Calu3 (cell line): ENCODE data around the gene PLXNA1. TPM values are rescaled to one million over a fixed set of nuclear protein-coding genes. Genes with fewer than 3 reads are reported as not detected.

Experiments
- BruUV-seq: library from RNA; stranded (reverse); fragments of 400-500 nt; replicated peaks from 2 replicates; lab custom pipeline; 2021; lab: Mats Ljungman, UMichigan
- CTCF ChIA-PET: fragments of 300-600 bp; sonication (Branson Sonifier 250); formaldehyde crosslinking; loops from one replicate; lab custom pipeline; 2022; ENCODE audit warnings: antibody characterized with exemption; lab: Charles Lee
- DNase-seq: peaks from one replicate; pipeline ENCODE4 v3.0.0; 2022
- H3K27ac Mint-ChIP-seq: one replicate; pipeline ENCODE4 v1.8.0; 2022; ENCODE audit warnings: mixed read lengths; ENCODE audit not compliant: unreplicated experiment
- H3K27me3 Mint-ChIP-seq: one replicate; pipeline ENCODE4 v1.8.0; 2022; ENCODE audit warnings: mixed read lengths; ENCODE audit not compliant: unreplicated experiment
- H3K36me3 Mint-ChIP-seq: one replicate; pipeline ENCODE4 v1.8.0; 2022; ENCODE audit warnings: mild to moderate bottlenecking, moderate library complexity, mixed read lengths; ENCODE audit not compliant: insufficient read depth, unreplicated experiment
- H3K4me1 Mint-ChIP-seq: one replicate; pipeline ENCODE4 v1.8.0; 2022; ENCODE audit warnings: mild to moderate bottlenecking, low read depth, mixed read lengths; ENCODE audit not compliant: unreplicated experiment
- H3K4me3 Mint-ChIP-seq: one replicate; pipeline ENCODE4 v1.8.0; 2022; ENCODE audit warnings: mild to moderate bottlenecking, low read depth, moderate library complexity, mixed read lengths; ENCODE audit not compliant: unreplicated experiment
- H3K9me3 Mint-ChIP-seq: one replicate; pipeline ENCODE4 v1.8.0; 2022; ENCODE audit warnings: low read depth, mixed read lengths; ENCODE audit not compliant: unreplicated experiment
- CTCF ChIP-seq: fragments of 200-600 bp; IDR thresholded peaks from one replicate; pipeline ENCODE4 v1.8.0; 2022; ENCODE audit warnings: antibody characterized with exemption; ENCODE audit not compliant: unreplicated experiment
- intact Hi-C: fragments of 100-400 bp; cut with micrococcal nuclease; formaldehyde crosslinking; loops from one replicate; pipeline ENCODE4 v1.10.0; 2022; ENCODE audit not compliant: unreplicated experiment
- total RNA-seq: library from RNA; stranded (reverse); gene quantifications from 2 replicates; pipeline ENCODE4 v1.2.3, GENCODE V29; 2022

Gene PLXNA1
- total RNA-seq, 1 experiment from 2014 or later = 84.3 TPM

- Mint-ChIP-seq H3K36me3 (peaks cover 20% of the 10 kb centered on the region), H3K4me3 (no peak overlapping the region), H3K9me3 (no peaks in the 10 kb centered on the region), H3K4me1 (peaks cover 3% of the 10 kb centered on the region), H3K27me3 (no peaks in the 10 kb centered on the region), H3K27ac (no peak overlapping the region)
- BruUV-seq = no TSS peak
- CTCF ChIA-PET = no interaction called here
- intact Hi-C loops = no loop called here
- no peak for DNase-seq
- TF ChIP-seq CTCF = no peak
Measured at GRCh38 chr3:126992776-126993175, 9.9 kb downstream of the PLXNA1 start.

- H3K4me3 Mint-ChIP-seq = no peak overlapping the region
- H3K27ac Mint-ChIP-seq = no peak overlapping the region
- DNase-seq = no peak
- intact Hi-C loops = no loop called here
- BruUV-seq = no TSS peak
- TF ChIP-seq CTCF = no peak
- H3K9me3 Mint-ChIP-seq = no peaks in the 10 kb centered on the region
- H3K36me3 Mint-ChIP-seq = peaks cover 21% of the 10 kb centered on the region
- no peaks in the 10 kb centered on the region for H3K27me3 Mint-ChIP-seq
- CTCF ChIA-PET = no interaction called here
- peaks cover 10% of the 10 kb centered on the region for H3K4me1 Mint-ChIP-seq
Measured at GRCh38 chr3:126993436-126993835, 10.5 kb downstream of the PLXNA1 start.

GRCh38 chr3:126994661-126995245, 11.8 kb downstream of the PLXNA1 start:
- Mint-ChIP-seq H3K36me3 (peaks cover 23% of the 10 kb centered on the region), H3K4me1 (peaks cover 23% of the 10 kb centered on the region), H3K27me3 (no peaks in the 10 kb centered on the region), H3K27ac (no peak overlapping the region), H3K9me3 (no peaks in the 10 kb centered on the region), H3K4me3 (no peak overlapping the region)
- BruUV-seq = no TSS peak
- intact Hi-C loops = no loop called here
- TF ChIP-seq CTCF = no peak
- DNase-seq = no peak
- CTCF ChIA-PET = no interaction called here

- CTCF ChIA-PET = no interaction called here
- H3K4me1 Mint-ChIP-seq = peaks cover 25% of the 10 kb centered on the region
- H3K36me3 Mint-ChIP-seq = peaks cover 23% of the 10 kb centered on the region
- no peak overlapping the region for H3K4me3 Mint-ChIP-seq
- TF ChIP-seq CTCF = no peak
- H3K27me3 Mint-ChIP-seq = no peaks in the 10 kb centered on the region
- intact Hi-C loops = no loop called here
- no TSS peak for BruUV-seq
- no peak for DNase-seq
- H3K27ac Mint-ChIP-seq = no peak overlapping the region
- no peaks in the 10 kb centered on the region for H3K9me3 Mint-ChIP-seq
Measured at GRCh38 chr3:126995254-126995780, 12.4 kb downstream of the PLXNA1 start.
